CD4-positive, alpha-beta T cell treated with Interleukin-12 subunit alpha and Interleukin-12 subunit beta, for 1 hour (primary cell): ENCODE measurements around the gene CPLX4.
A peak's percentile ranks its signal among the peaks of the same experiment; 100 is the strongest.
"Not testable (repeated sequence)": the region's sequence is repeated elsewhere in the genome, so short reads cannot be mapped to it uniquely, and the experiment has no call there.

Source experiments
- DNase-seq: peaks from one replicate; pipeline ENCODE4 v3.0.0-alpha.2; 2020

The CPLX4 gene

DNA sequence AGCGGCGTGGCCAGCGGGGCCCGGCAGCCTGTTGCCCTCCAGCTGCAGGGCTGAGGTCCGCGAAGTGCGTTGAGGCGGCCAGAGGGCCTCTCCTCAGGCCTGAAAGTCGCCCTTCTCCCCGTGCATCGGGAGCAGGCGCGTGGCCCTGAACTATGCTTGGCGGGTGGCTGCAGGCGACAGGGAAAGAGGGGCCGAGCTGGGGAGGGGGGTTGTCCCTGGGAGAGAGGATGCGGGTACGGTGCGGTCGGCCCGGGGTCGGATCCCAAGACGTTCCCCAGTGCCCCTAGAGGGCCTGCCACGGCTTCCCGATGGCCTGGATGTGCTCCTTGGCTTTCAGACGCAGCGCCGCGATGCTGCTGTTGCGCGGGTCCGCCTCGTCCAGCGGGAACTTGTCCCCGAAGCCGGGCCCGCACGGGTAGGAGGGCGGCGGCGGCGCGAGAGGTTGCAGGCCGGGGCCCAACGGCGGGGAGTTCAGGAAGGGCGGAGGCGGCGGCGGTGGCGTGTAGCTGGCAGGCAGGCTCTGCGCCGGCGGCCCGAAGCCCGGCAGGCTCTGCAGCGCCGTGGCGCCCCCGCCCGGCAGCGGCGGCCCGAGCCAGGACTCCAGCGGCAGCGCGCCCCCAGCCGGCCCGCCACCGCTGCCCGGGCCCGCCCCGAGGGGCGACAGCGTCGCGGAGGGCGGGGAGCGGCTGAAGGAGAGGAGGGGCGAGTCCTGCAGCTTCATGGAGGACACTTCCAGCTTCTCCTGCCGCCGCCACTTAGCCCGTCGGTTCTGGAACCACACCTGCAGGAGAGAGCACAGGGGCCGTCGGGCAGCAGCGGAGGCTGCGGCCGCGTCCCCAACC, 49.5 kb downstream of the CPLX4 start:
- DNase-seq = peak; percentile 7

DNA sequence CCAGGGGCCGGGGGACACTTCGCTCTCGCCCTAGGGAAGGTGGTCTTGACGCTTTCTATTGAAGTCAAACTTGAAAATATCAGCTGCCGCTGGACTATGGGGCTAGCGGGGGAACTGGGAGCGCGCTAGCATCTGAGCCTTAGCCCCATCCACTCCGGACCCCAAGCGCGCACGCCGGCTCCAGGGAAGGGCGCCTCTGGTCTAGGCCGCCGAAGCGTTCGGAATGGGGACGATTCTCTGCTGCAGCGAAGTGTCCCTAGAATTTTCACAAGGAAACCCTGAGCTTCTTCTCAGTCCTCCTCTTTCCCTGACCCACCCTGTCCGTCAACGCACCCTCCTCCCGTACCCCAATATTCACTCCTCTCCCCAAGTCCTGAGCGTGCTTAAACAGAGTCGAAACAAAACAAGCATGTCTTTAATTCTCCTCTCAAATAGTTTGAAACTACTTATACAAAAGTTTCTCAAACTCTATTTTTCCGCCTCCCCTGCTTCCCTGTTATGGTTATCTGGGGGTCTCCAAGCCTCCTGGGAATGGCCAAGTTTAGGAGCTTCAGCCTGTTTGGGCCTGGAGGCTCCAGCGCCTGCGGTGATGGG, 50.2 kb downstream of the CPLX4 start:
- DNase-seq = no peak

DNA sequence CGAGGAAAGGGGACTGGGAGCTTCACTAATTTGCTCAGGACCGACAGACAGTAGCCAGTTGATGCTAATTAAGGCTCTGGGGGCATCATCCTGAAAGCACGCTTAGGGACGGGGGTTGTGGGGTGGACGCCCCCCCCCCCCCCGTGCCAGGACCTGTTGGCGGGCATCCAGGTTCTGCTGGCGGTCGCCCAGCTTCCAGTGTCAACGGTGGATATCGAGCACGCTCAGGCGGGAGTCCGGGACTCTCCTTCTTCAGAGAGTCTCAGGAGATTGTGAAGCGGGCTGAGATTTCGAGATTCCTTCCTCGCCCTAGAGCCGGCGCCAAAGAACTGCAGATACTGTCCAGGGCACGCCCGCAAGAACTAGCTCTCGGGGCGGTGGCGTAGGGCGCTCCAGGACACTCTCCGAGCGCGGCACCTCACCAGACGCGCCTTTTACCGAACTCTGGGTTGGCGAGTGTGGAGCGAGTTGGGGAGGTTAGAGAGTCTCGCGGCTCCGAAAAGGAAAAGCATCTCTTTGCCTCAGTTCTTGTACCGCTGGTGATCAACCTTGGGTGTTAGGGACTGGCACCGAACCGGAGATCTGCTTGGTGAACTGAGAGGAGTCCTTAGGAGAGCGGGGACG, 50.8 kb downstream of the CPLX4 start:
- DNase-seq = no peak

DNA sequence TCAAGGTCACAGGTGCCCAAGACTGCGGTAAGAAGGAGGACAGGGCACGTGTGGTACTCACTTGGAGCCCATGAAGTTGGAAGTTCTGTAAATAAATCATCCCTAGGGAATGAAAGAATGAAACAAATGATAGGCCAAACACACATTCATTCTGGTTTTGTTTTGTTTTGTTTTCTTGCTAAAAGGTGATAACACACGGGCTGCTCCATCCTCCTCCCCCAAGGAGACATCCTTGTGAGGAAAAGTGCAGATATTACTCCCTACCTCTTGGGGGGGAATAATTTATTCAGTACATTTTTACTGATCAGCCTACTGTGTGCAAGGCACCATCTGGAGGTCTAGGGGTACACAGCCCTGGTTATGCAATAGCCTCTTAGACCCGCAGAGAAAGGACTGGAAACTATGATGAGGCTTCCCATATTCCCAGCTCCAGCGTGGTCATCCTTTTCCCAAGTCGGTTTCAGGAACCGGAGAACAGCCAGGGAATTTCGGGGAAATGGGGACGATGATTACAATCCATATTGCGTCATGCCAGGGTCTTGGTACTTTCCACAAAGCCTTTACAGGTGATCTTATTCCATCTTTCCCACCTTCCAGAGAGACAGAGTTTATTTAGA, 51.5 kb downstream of the CPLX4 start:
- DNase-seq = no peak

DNA sequence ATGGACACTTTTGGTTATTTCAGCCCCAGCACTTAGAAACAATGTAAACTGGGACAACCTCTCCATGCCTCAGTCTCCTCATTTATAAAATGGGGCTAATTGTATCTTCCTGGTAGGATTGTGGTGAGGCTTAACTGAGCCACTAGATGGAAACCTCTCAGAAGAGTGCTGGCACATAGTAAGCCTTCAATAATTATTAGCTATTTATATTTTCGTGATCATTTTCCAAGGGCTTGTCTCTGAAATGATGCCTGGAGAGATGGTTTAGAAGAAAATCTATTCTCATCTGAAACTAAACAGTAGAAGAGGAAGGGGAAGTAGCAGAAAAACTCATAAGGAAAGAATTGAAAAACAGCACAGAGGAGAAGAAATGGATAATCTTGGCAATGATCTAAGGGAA, 52.0 kb downstream of the CPLX4 start:
- no peak for DNase-seq

DNA sequence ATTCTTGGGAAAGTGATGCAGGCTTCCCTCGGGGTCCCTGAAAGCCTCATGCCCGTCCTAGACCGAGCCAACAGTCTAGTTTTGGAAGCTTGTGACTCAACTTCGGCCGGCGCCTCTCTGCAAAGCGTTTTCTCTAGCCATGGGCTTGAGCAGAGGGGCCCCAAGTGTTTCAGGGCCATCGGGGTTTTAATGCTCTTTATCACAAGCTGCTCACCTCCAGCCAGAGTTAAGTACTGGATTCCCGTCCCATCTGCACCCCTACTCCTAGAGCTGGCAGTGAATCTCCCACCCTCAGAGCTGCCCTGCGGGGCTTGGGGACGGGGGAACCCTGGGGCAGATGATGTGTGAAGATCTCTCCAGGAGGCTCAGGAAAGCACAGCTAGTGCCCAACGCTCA, 52.5 kb downstream of the CPLX4 start:
- no peak for DNase-seq

DNA sequence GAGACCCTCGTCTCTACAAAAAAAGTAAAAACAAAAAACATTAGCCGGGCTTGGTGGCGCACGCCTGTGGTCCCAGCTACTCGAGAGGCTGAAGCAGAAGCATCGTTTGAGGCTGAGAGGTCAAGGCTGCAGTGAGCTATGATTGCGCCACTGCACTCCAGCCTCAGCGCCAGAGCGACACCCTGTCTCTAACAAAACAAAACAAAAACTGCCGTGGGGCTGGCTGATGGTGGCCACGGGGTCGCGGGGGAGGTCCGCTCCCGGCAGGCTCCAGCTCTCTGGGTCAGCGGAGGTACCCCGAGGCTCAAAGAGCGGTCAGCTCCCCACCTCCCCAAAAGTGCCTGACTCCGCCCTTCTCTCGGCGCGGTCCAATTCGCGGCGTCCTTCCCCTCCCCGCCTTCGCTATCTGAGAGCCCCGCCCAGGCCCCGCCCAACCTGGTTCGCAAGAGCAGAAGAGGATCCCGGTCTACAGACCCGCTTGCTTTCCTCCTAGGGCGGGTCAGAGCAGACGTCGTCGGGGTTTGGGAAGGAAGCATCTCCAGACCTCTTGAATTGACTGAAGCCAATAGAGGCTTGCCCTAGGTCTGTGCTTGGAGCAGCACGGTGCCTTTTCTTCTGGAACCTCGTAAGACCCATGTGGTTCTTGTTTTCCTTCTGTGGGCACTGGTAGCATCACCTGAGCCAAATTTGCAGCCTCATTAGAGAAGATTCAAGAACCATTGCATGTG, 53.0 kb downstream of the CPLX4 start:
- DNase-seq = no peak

DNA sequence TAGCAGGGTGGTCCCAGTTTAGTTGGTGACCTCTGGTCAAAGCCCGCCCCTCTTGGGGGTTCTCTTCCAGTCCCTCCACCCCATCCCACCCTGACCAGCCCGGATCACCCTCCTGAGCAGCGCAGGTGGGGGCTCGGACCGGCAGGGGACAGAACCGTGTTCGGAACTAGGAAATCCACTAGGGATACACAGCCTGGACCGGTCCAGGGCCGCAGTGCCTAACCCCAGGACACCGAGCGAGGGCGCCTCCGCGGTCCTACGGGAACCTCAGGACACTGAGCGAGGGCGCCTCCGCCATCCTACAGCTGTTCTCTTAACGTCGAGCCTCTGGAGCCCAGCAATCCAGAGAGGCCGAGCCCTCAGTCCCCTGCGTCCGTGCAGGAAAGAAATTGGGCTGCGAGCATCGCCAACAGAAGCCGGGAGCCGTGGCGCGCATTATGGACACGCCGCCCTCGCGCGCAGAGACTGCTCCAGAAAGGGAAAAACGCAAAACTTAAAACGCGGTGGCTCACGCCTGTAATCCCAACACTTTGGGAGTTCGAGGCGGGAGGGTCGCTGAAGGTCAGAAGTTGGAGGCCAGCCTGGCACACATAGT, 53.7 kb downstream of the CPLX4 start:
- no peak for DNase-seq

DNA sequence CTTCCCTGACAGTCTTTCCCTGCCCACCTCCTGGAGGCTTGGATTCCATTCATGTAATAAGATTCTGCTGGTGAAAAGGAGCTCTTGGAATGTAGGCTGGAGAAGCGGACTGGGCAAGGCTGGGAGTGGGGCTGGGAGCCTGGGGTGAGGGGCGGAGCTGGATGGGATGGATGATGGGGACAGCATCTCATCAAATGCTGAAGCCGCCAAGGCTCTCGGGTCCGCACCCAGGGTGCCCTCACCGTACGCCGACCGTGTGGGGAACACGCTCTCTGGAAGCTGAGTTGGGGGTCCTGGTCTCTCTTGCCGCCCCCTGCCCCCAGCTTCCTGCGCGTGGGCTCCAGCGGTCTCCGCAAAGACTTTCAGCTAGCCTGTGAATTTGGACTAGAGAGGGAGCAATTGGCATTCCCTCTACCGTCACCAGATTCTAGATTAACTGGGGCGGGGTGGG, 54.3 kb downstream of the CPLX4 start:
- DNase-seq = no peak

DNA sequence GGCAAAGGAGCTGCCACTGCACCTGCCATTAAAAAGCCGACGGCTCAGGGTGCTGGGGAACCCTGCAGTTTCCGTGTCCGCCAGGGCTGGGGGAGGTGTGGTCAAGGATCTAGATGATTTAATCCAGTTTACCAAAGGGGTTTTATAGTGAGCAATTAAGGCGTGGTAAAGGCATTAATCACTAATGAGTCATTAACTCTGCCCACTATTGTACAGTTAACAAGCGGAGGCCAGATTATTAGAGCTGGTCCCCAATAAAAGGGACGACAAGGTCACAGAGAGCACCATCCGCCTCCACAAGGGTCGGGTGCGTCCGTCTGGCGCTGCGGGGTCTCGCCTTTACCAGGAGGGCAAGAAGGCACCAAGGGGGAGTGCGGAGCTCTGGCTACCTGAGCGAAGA, 54.8 kb downstream of the CPLX4 start:
- DNase-seq = no peak

DNA sequence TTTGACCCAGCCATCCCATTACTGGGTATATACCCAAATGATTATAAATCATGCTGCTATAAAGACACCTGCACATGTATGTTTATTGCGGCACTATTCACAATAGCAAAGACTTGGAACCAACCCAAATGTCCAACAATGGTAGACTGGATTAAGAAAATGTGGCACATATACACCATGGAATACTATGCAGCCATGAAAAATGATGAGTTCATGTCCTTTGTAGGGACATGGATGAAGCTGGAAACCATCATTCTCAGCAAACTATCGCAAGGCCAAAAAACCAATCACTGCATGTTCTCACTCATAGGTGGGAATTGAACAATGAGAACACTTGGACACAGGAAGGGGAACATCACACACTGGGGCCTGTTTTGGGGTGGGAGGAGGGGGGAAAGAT, 56.2 kb downstream of the CPLX4 start:
- not testable (repeated sequence) for DNase-seq

DNA sequence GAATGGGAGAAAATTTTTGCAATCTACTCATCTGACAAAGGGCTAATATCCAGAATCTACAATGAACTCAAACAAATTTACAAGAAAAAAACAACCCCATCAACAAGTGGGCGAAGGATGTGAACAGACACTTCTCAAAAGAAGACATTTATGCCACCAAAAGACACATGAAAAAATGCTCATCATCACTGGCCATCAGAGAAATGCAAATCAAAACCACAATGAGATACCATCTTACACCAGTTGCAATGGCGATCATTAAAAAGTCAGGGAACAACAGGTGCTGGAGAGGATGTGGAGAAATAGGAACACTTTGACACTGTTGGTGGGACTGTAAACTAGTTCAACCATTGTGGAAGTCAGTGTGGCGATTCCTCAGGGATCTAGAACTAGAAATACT, 56.6 kb downstream of the CPLX4 start:
- DNase-seq = not testable (repeated sequence)

DNA sequence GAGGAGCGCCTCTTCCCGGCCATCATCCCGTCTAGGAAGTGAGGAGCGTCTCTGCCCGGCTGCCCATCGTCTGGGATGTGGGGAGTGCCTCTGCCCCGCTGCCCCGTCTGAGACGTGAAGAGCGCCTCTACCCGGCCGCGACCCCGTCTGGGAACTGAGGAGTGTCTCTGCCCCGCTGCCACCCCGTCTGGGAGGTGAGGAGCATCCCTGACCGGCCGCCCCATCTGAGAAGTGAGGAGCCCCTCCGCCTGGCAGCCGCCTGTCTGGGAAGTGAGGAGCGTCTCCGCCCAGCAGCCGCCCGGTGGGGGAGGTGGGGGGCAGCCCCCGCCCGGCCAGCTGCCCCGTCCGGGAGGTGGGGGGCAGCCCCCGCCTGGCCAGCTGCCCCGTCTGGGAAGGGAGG, 63.0 kb downstream of the CPLX4 start:
- DNase-seq = not testable (repeated sequence)

DNA sequence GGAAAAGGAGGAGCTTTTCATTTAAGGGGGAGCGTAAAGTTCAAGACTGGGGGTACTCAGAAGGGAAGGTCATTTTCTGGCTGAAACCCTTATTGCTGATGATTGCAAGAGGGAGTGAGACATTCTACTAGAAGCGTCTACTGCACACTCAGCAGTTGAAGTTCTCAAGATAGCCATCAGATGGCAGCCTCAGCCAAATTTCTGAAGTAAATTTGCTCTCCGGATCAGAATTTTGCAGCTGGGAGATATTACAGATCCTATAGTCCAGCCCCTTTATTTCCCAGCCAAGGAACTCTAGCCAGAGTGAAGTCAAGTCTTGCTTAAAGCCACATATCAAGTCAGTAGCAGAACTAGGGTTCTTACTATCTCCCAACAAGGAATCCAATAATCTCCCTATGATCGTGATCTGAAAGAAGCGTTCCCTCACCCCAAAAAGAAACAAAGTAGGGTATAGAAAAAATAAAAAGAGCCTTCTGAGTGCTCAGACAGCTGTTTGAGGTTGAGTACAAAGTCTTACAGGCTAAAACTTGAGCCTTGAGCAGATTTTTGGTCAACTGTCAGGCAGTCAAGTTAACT, 69.2 kb downstream of the CPLX4 start:
- DNase-seq = peak; percentile 15

DNA sequence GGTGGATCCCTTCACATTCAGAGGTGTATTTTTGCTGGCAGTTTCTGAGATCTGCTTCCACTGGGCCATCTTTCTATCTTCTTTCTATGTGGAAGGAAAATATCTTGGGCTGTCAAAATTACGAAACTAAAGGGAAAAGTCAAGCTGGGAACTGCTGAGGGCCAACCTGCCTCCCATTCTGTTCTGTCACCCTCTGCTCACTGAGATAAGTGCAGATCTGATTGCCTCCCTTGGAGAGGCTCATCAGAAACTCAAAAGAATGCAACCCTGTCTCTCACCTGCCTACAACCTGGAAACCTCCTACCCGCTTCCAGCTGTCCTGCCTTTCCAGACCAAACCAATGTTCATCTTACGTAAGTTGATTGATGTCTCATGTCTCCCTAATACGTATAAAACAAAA, 71.7 kb downstream of the CPLX4 start:
- no peak for DNase-seq
